Measurements from ENCODE around the gene PHF2.

The PHF2 gene

DNA sequence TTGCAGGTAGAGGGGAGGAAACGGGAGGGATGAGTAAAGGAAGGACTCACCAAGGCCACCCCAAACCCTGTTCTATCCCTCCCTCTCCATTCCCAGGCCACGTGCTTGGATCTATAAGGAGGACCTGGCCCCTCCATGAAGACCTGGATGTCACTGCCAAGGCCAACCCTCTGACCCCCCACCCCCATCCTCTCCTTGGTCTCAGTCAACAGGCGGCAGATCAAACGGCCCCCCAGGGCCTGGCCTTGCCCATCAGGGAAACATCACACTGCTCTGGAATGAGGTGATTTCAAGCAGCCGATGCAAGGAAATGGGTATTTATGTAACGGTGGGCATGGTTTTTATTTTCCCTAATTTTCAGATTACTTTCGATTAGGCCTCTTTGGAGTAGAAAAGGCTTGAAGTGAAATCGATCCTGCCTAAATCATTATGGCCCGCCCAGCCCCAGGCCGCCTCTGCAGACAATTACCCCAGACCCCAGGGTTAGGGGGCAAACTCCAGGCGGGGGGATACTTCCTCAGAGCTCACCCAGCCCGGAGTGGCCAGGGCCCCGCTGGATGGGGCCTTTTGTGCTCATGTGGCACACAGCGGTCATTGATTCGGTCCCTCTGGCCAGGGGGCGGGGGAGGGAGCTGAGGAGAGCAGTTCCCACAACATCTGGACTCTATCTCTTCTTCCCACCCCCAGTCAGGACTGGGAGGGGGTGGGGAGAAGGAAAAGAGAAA is 125.3 kb downstream of the PHF2 start:
- DNase-seq (ENCODE audit: low read depth in 2 of 2), result no peak

DNA sequence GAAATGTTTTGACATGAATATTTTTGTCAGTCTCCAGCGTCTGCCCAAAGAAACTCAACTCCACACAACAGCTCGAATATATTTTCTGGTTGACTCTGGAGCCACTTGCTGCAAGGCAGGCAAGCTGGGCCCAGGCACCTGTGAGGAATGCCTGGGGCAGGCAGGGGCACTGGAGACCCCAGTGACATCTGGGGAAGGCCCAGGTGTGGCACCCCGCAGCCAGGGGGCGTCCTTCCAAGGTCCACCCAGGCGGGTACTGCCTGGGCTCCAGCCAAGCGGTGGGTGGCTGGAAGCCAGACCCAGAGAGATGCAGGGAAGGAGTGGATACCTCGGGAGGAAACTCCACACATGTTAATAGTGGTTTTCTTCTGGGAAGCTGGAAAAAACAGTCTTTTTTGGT is 125.9 kb downstream of the PHF2 start:
- DNase-seq (ENCODE audit: low read depth in 2 of 2), result no peak

GRCh38 chr9:93708289-93708986 is 132.1 kb downstream of the PHF2 start:
- DNase-seq (ENCODE audit: low read depth in 2 of 2), result no peak

- DNase-seq (ENCODE audit: low read depth in 2 of 2), result no peak
Observed at GRCh38 chr9:93708987-93709302, 132.6 kb downstream of the PHF2 start.

DNA sequence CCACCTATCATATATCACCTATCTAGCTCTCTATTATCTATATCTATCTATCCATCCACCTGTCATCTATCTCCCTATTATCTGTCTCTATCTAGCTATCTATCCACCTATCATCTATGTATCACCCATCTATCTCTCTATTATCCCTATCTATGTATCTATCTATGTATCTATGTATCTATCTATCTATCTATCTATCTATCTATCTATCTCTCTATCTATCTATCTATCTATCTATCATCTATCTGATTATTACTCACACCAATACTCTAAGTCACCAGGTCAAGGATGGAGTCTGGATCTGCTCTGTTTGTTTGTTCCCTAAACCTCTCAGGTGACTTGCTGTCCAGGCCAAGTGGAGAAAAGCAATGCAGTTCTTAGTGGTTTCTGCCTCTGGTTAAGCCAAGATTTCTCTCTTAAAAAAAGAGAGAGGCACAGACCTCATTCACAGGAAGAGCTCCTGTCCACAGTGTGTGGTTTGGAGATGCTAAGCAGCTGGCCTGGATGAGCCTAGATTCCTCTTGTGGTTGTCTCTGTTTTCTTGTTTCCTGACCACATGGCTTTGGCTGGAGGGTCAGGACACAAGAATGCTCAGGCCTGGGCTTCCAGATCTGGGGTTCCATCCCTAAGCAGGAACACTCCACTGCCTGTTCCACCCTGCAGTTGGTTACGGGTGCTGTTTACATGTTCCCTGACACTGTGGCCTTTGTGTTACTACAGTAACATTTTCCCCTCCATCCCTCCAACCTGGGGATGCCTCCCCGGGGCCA is 133.4 kb downstream of the PHF2 start:
- DNase-seq (ENCODE audit: low read depth in 2 of 2), result no peak

DNA sequence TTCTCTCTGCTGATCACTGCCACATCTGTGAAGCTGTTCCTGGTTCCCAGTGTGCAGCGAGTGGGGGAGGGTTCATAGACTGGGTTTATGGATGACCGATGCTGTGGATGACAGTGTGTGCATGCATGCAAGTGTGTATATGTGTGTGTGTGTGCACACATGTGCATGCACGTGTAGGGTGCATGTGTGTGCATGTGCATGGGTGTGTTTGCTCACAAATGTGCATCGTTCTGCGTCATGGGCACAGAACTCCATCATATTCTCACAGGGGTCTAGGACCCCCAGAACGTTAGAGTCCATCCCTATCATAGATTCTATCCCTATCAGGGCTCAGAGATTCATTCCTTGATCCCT is 134.0 kb downstream of the PHF2 start:
- no peak for DNase-seq (ENCODE audit: low read depth in 2 of 2)

DNA sequence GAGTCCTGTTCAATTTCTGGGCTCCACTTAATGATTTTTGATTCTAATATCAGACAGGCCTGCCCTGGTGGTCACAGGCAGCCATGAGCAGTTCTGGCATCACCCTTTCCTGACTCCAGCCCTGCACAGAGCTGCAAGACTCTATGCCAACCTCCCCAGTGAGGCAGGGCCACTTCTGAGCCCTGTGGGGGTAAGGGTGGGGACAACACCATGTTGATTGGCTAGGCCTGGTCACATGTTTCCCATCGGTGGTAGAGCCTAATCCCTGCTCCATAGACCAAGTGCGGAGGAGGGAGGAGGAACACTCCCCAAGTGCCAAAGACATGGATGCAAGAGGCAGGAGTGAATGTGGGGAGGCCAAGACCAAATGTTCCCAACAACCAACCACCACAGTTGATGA is 134.6 kb downstream of the PHF2 start:
- DNase-seq (ENCODE audit: low read depth in 2 of 2), result no peak

- DNase-seq (ENCODE audit: low read depth in 2 of 2), result no peak
Observed at GRCh38 chr9:93712896-93713295, 136.5 kb downstream of the PHF2 start.

DNA sequence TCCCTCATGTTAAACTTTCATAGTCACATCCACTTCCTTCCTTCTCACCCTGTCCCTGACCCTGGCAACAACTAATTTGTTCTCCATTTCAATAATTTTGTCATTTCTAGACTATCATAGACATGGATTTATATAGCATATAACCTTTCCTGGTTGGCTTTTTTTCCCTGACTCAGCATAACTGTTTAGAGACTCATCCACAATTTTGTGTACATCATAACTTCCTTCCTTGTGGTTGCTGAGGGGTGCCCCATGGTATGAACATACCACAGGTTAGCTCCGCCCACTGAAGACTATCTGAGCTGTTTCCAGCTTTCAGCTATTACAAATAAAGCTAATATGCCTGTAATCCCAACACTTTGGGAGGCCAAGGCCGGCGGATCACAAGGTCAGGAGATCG is 137.3 kb downstream of the PHF2 start:
- DNase-seq (ENCODE audit: low read depth in 2 of 2), result no peak

- DNase-seq (ENCODE audit: low read depth in 2 of 2), result no peak
Observed at GRCh38 chr9:93721417-93721965, 145.1 kb downstream of the PHF2 start.

DNA sequence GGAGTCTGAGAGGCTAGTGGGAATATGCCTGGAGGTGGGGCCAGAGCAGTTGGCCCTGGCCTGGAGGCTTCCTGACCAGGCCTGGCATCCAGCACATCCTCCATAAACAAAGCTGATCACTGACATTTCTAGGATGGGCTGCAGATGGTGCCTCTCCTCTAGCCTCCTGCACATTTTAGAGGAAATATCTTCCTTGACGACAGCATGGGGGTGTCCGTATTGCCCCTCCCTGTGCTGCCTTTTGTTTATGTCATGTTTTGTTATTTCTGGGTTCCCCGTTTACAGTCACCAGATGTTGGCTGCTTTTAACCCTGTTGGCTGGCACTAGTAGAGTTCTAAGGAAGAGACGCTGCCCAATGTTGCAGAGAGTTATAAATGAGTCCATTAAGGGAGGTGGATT is 148.5 kb downstream of the PHF2 start:
- no peak for DNase-seq (ENCODE audit: low read depth in 2 of 2)

DNA sequence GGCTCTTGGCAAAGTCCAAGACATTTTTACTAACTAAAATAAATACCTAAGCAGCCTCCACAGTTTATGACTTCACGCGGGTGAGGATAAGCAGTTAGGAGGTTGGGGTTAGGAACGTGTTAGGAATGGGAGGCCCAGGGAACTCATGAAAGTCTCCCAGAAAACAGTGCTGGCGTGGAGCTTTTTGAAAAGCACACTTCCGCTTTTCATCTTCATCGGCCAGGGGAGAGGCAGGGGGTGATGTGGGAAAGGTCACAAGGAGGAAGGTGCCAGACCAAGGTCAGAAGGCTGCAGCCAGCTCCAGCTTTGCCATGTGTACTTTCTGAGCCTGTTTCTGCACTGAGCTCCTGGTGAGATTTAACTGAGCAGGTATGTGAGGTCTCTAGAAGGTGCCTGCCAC is 149.0 kb downstream of the PHF2 start:
- DNase-seq (ENCODE audit: low read depth in 2 of 2), result no peak

DNA sequence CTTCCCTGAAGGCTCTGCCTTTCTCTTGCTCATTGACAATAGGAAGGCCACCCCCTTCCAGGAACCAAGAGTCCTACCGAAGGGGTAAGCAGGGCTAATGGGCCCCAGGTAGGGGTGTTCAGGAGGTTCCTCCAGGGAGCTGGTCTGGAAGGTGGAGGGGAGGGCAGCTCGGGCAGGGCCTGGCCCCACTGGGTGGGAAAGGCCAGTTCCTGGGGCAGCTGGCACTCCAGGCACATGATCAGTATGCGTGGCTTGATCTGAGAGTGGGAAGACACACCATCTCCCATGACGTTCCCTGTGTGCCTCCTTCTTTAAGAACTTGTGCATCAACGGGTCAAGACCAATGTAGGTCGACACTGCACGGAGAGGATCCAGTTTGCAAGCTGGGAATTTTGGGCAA is 149.8 kb downstream of the PHF2 start:
- no peak for DNase-seq (ENCODE audit: low read depth in 2 of 2)
